HTERT RPE-1 (cell line): ENCODE results near the gene SLC37A3.
"Not testable (repeated sequence)": the region's sequence is repeated elsewhere in the genome, so short reads cannot be mapped to it uniquely, and the experiment has no call there.

Experiments used
- in situ Hi-C: fragments of 300-500 bp; cut with MboI; formaldehyde crosslinking; loops from 4 replicates; pipeline ENCODE4 v1.14.3; 2020; ENCODE audit warnings: low sequenced_read_pairs

The SLC37A3 gene

DNA sequence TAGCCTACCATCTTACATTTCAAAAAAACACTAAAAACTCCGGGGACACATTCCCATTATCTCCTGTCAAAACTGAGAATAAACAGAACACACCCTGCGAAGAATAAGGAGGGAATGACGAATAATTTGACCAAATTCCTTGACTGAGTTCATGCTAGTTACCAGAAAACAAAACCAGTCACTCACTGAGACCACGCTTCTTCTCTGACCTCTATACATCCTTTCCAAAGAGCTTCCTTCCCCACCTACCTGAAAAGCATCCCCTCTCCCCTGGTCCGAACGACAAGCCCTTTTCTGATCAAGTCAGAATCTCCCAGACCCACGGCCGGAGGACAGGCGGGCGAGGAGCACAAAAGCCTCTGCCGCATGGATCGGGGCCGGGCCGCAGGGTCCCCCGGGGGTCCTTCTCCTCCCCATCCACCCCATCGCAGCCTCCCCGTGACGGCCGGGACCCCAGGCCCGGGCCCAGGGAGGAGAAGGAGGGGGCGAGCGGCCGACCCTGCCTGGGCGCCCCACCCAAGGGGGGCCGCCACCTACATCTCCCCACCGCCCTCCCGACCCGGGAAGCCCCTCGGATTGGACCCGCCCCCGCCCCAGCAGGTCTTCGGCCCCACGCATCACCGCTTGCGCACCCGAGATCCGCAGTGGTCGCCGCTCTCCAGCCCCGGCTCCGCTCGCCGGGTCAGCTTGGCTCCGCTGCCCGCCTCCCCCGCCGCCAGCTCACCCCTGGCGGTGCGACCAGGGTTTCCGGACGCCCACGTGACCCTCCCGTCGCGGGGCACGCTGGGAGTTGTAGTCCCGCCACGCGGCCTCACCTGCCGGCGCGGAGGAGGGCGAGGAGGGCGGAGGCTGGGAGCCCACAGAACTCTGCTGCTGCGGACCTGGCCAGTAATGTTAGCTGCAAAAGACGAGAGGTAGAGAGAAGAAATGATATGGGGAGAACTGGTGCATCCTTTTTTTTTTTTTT is at the start of gene SLC37A3:
SLC37A3 (minus strand) TSS at position 747 of the 967 bp plus-strand sequence. CDS start 16,004 bp downstream, outside the sequence.
- in situ Hi-C loops = no loop called here

- in situ Hi-C loops = no loop called here
Observed at GRCh38 chr7:140447841-140448240, 49.5 kb upstream of the SLC37A3 start.

- in situ Hi-C loops = no loop called here
Observed at GRCh38 chr7:140446467-140446866, 48.1 kb upstream of the SLC37A3 start.

- in situ Hi-C loops = no loop called here
Observed at GRCh38 chr7:140441519-140441918, 43.2 kb upstream of the SLC37A3 start.

DNA sequence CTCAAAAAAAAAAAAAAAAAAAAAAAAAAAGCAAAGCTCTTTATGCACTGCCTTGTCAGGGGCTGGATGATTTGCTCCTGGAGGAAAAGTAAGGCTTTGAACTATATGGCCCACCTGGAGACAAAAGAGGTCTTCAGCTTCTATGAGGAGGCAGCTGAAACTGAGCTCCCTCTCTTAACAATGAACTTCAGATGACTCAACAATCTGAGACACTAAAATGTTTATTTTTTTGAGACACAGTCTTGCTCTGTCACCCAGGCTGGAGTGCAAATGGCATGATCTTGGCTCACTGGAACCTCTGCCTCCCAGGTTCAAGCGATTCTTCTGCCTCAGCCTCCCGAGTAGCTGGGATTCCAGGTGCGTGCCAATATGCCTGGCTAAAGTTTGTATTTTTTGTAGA is 42.3 kb upstream of the SLC37A3 start:
- in situ Hi-C loops = no loop called here

GRCh38 chr7:140439359-140439758 is 41.0 kb upstream of the SLC37A3 start:
- in situ Hi-C loops = no loop called here

- in situ Hi-C loops = no loop called here
Observed at GRCh38 chr7:140435252-140435895, 37.0 kb upstream of the SLC37A3 start.

DNA sequence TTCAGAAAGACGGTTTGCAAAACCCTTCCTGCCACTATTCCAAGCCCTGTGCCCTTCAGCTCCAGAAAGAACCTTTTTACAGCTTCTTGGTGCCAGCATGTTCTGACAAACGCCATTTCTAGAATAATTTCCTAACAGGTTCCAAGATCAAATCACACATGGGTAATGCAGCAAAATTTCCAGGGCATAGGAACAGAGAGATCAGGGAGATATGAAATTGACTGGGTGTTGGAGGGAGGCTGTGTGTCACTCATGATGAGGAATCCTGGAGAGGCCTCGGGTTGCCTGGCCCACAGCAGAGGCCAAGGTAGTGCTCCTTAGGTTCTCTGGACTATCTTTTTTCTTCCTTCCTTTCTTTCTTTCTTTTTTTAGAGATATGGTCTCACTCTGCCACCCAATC is 35.1 kb upstream of the SLC37A3 start:
- in situ Hi-C loops = no loop called here

GRCh38 chr7:140426130-140426529 is 27.8 kb upstream of the SLC37A3 start:
- in situ Hi-C loops = no loop called here

DNA sequence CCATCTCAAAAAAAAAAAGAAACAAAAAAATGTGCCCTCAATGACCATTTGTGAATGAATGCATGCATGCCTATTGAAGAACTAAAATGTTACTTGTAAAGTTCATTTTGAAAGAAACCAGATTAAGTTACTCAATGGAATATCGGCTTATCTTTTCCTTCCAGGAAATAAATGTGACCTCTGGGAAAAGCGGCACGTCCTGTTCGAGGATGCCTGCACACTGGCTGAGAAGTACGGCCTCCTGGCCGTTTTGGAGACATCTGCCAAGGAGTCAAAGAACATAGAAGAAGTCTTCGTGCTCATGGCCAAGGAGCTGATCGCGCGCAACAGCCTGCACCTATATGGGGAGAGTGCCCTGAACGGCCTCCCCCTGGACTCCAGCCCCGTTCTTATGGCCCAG is 27.4 kb upstream of the SLC37A3 start:
- in situ Hi-C loops = no loop called here

- in situ Hi-C loops = no loop called here
Observed at GRCh38 chr7:140423501-140423900, 25.2 kb upstream of the SLC37A3 start.

GRCh38 chr7:140421521-140421920 is 23.2 kb upstream of the SLC37A3 start:
- in situ Hi-C loops = no loop called here

DNA sequence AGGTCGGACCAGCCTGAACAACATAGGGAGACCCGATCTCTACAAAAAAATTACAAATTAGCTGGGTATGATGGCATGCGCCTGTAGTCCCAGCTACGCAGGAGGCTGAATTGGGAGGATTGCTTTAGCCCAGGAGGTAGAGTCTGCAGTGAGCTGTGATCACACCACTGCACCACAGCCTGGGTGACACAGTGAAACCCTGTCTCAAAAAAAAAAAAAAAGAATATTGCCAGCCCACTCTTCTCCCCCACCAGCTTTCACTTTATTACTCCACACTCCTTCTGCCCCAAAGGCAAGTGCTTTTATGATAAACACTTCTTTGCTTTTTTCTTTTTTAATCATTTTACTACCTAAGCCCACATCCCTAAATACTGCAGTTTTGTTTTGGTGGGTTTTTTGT is 20.3 kb upstream of the SLC37A3 start:
- in situ Hi-C loops = no loop called here

- in situ Hi-C loops = not testable (repeated sequence)
Observed at GRCh38 chr7:140418156-140418472, 19.8 kb upstream of the SLC37A3 start.

DNA sequence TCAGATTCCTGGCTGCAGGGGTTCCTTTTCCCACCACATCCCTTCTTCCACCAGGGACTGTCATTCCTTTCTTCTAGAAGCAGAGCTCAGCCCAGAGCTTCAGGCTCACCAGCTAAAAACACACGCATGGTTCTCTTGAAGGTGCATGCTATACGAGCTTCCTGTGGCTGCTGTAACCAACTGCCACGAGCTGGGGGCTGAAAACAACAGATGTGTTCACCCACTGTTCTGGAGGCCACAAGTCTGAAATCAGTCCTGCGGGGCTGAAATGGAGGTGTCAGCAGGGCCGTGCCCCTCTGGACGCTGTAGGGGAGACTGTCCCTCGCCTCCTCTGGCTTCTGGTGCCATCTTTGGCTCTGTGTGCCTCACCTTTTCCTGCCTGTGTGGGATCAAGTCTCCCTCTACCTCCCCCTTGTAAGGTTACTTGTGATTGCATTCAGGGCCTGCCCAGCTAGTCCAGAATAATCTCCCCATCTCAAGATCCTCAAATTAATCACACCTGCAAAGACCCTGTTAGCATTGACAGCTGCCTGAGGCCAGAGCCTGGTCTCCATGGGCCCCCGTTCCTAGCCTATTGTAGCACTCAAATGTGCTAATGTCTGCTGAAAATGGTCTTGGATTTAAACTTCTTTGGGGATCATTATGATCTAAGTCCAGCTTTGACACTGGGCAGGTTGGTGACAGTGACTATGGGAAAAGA is 19.3 kb upstream of the SLC37A3 start:
- in situ Hi-C loops = no loop called here

DNA sequence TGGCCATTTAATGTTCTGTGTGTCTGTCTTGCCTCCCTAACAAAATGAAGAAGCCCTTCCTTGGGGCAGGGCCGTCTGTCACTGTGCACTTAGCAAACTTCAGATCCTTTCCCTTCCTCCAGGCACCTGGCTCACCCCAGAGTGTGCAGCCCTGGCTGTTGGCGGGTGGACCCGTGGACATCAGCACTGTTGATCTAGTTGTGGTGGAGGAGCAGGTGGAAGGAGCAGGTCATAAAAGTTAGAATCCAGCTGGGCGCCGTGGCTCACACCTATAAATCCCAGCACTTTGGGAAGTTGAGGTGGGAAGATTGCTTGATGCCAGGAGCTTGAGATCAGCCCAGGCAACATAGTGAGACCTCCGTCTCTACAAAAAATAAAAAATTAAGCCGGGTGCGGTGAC is 18.2 kb upstream of the SLC37A3 start:
- in situ Hi-C loops = no loop called here

DNA sequence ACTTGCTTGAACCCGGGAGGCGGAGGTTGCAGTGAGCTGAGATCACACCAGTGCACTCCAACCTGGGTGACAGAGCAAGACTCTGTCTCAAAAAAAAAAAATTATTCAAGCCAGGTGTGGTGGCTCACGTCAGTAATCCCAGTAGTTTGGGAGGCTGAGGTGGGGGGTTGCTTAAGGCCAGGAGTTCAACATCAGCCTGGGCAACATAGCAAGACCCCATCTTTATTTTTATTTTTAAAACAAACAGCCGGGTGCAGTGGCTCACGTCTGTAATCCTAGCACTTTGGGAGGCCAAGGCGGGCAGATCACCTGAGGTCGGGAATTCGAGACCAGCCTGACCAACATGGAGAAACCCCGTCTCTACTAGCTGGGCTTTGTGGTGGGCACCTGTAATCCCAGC is 17.5 kb upstream of the SLC37A3 start:
- in situ Hi-C loops = not testable (repeated sequence)

DNA sequence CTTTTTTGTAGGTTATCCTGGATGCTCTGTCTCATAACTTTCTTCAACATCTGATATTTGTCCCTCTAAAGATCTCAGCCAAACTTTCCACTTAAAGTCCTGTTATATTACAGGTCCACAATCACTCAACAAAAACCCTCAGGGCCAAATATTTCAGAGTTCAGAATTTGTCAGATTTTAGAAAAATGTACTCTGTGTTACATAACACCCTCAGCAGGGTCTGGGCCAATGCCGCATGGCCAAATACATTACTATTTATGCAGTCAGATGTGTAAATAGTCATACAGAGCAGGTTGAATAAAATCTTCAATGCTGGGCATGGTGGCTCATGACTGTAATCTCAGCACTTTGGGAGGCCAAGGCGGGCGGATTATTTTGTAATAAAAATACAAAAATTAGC is 17.0 kb upstream of the SLC37A3 start:
- in situ Hi-C loops = no loop called here

GRCh38 chr7:140404565-140405065 is 6.3 kb upstream of the SLC37A3 start:
- in situ Hi-C loops = no loop called here

DNA sequence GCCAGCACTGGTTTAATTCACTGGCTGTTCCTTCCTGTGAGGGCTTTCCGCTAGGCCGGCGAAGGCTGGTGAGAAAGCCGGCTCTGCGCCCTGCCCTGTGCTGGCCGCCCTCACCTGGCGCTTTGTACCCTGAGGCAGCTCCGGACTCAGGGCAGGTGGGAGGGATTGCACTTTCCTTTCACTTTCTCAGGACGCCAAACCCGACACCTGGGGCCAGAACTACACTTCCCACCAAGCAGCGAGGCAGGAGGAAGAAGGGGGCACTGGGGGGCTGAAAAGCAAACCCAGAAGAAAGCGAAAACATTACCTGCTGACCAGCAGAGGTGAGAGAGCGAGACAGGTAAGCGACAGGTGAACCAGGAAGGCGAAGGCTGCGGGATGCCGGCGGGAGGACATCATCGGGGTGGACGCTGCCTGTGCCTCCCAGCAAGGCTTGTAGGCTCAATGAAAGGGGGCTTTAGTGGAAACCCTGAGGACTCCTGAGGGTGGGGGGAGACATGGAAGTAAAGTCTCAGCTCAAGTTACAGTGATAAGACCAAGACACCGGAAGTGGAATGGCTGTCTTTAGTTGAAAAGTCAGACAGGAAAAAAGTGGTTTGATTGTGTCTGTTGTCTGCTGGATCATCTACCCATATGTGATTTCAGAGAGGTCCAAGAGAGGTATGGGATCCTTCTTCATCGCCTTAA is 5.7 kb upstream of the SLC37A3 start, which contains the start of gene RAB19:
RAB19 (plus strand) TSS at position 181 of the 687 bp plus-strand sequence. CDS start 3,589 bp downstream, outside the sequence.
- in situ Hi-C loops = no loop called here
